ENCODE results near the gene PHF19. TPM values are rescaled to one million over a fixed set of nuclear protein-coding genes. Genes with fewer than 3 reads are reported as not detected.

PHF19 gene
- total RNA-seq, 1 donor from 2014 or later, result 18.9 TPM

- TF ChIP-seq CTCF (IDR thresholded peaks at IDR 0.05; ENCODE audit: partially characterized antibody, unreplicated experiment), result no peak
- Mint-ChIP-seq H3K4me3 (ENCODE audit: unreplicated experiment) (no peak overlapping the region), H3K27me3 (ENCODE audit: unreplicated experiment) (no peaks in the 10 kb centered on the region), H3K9me3 (ENCODE audit: unreplicated experiment) (no peaks in the 10 kb centered on the region), H3K36me3 (ENCODE audit: unreplicated experiment) (no peaks in the 10 kb centered on the region), H3K27ac (ENCODE audit: unreplicated experiment) (no peak overlapping the region), H3K4me1 (ENCODE audit: low read depth, unreplicated experiment) (no peaks in the 10 kb centered on the region)
- no peak for DNase-seq
These were observed 46.1 kb downstream of the PHF19 start for GRCh38 chr9:120830865-120831264.

GRCh38 chr9:120830151-120830550 lies 46.8 kb downstream of the PHF19 start:
- no peak overlapping the region for H3K27ac Mint-ChIP-seq (ENCODE audit: unreplicated experiment)
- H3K4me1 Mint-ChIP-seq (ENCODE audit: low read depth, unreplicated experiment), result no peaks in the 10 kb centered on the region
- no peaks in the 10 kb centered on the region for H3K9me3 Mint-ChIP-seq (ENCODE audit: unreplicated experiment)
- no peak overlapping the region for H3K4me3 Mint-ChIP-seq (ENCODE audit: unreplicated experiment)
- H3K36me3 Mint-ChIP-seq (ENCODE audit: unreplicated experiment), result no peaks in the 10 kb centered on the region
- H3K27me3 Mint-ChIP-seq (ENCODE audit: unreplicated experiment), result no peaks in the 10 kb centered on the region
- no peak for DNase-seq
- no peak for TF ChIP-seq CTCF (IDR thresholded peaks at IDR 0.05; ENCODE audit: partially characterized antibody, unreplicated experiment)

DNA sequence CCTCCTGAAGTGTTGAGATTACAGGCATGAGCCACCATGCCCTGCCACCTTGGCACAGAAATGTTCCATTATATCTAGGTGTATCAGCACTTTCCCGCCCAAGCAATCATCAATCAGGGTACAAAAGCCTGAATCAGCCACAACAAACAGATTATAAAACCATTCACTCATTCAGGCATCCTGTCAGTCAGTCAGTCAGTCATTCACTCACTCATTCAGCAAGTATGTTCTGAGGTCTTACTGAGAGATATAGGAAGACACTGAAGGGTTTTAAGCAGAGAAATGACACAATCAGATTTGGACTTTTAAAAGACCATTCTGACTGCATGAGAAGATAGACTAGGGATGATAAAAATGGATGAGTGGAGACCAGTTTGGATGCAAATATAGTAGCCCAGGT lies 47.3 kb downstream of the PHF19 start:
- no peak for TF ChIP-seq CTCF (IDR thresholded peaks at IDR 0.05; ENCODE audit: partially characterized antibody, unreplicated experiment)
- peak overlapping the region; percentile 6 for H3K27ac Mint-ChIP-seq (ENCODE audit: unreplicated experiment)
- H3K36me3 Mint-ChIP-seq (ENCODE audit: unreplicated experiment), result no peaks in the 10 kb centered on the region
- no peaks in the 10 kb centered on the region for H3K27me3 Mint-ChIP-seq (ENCODE audit: unreplicated experiment)
- no peaks in the 10 kb centered on the region for H3K9me3 Mint-ChIP-seq (ENCODE audit: unreplicated experiment)
- no peak overlapping the region for H3K4me3 Mint-ChIP-seq (ENCODE audit: unreplicated experiment)
- no peaks in the 10 kb centered on the region for H3K4me1 Mint-ChIP-seq (ENCODE audit: low read depth, unreplicated experiment)
- no peak for DNase-seq

DNA sequence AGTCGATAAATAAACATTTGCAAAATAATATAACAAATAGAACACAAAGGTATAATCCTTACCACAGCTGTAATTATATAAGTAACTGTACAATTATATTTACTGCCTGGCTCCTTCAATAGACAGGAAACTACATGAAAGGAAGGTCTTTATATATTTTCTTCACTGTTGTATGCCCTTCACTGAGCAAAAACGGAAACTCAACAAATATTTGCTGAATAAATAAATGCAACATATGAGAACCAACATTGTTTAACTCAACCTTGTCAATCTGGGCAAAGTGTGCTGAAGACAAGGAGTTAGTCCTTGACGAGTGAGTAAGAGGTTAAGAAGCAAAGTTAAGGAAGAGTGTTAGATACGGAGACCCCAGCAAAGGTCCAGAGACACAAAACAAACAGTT lies 56.9 kb downstream of the PHF19 start:
- no peak for DNase-seq
- no peak for TF ChIP-seq CTCF (IDR thresholded peaks at IDR 0.05; ENCODE audit: partially characterized antibody, unreplicated experiment)
- no peak overlapping the region for H3K4me3 Mint-ChIP-seq (ENCODE audit: unreplicated experiment)
- no peaks in the 10 kb centered on the region for H3K27me3 Mint-ChIP-seq (ENCODE audit: unreplicated experiment)
- H3K27ac Mint-ChIP-seq (ENCODE audit: unreplicated experiment), result no peak overlapping the region
- no peaks in the 10 kb centered on the region for H3K4me1 Mint-ChIP-seq (ENCODE audit: low read depth, unreplicated experiment)
- no peaks in the 10 kb centered on the region for H3K36me3 Mint-ChIP-seq (ENCODE audit: unreplicated experiment)
- H3K9me3 Mint-ChIP-seq (ENCODE audit: unreplicated experiment), result no peaks in the 10 kb centered on the region

GRCh38 chr9:120818595-120818994 lies 58.4 kb downstream of the PHF19 start:
- Mint-ChIP-seq H3K4me3 (ENCODE audit: unreplicated experiment) (no peak overlapping the region), H3K4me1 (ENCODE audit: low read depth, unreplicated experiment) (no peaks in the 10 kb centered on the region), H3K36me3 (ENCODE audit: unreplicated experiment) (no peaks in the 10 kb centered on the region), H3K27ac (ENCODE audit: unreplicated experiment) (no peak overlapping the region), H3K27me3 (ENCODE audit: unreplicated experiment) (no peaks in the 10 kb centered on the region), H3K9me3 (ENCODE audit: unreplicated experiment) (no peaks in the 10 kb centered on the region)
- no peak for TF ChIP-seq CTCF (IDR thresholded peaks at IDR 0.05; ENCODE audit: partially characterized antibody, unreplicated experiment)
- no peak for DNase-seq
